NOMO-1 treated with dmso at 0.1 percent for 144 hours (cell line): ENCODE measurements around the gene C10orf95.
"Not testable (repeated sequence)": the region's sequence is repeated elsewhere in the genome, so short reads cannot be mapped to it uniquely, and the experiment has no call there.

Experiments
- DNase-seq: peaks from one replicate; lab custom pipeline; 2025; ENCODE audit not compliant: unreplicated experiment; lab: John Stamatoyannopoulos, UW

Gene C10orf95, protein sequence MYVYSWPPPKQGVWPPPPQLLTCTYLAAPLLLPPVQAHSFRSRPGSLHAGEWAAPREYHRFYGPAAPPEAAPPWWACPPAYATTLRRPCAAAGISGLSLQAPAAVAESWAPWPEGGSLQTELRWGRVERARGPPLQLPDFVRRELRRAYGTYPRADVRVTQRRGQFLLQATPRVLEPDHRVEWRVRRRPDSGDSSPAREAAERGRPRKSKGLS

DNA sequence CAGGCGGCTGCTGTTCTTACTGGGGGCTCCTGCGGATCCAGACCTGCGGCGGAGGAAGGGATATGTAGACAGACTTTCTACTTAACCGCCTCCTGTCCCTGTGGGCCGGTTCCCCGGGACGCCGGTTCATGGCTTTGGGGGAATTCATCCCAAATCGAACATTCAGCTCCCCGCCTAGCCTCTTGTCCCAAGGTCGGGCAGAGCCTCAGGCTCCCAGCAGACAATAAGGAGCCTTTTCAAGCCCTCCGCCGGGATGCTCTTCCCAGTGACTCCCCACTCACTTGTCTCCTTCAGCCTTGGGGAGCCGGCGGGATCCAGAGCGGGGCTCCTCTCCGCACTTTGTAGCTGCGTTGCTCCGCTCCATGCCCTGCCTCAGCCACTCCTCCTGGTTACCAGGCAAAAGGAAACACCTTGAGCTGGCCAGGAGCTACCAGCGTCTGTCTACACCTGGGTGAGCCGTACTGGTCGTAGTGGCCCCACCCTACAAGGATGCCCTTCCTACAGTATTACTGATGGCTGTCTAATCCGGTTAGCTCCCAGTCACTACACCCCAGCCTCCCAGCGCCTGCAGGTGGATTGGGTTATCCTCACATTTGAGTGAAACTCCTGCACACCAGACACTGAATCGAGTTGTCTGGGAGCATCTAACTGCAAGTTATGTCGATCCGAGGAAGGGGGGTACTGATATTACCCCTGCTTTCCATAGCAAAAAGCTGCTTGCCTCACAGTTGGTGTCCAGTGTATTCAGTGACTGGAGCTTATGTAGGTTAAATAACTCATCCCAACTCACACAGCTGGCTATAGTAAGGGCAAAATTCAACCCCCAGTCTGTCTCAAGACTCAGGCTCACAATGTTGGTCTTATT is at the start of gene C10orf95:
Gene C10orf95 (minus strand): TSS at position 439 of the 865 bp plus-strand sequence. CDS start 450 bp downstream, outside the sequence.
- DNase-seq, result no peak

DNA sequence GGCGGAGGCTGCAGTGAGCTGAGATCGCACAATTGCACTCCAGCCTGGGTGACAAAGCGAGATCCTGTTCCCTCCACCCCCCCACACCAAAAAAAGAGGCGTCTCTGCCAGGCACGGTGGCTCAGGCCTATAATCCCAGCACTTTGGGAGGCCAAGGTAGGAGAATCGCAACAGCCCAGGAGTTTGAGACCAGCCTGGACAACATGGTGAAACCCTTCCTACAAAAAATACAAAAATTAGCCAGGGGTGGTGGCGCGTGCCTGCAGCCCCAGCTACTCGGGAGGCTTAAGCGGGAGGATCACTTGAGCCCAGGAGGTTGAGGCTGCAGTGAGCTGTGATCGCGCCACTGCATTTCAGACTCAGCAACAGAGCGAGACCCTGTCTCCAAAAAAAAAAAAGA is 49.3 kb upstream of the C10orf95 start:
- DNase-seq, result not testable (repeated sequence)

DNA sequence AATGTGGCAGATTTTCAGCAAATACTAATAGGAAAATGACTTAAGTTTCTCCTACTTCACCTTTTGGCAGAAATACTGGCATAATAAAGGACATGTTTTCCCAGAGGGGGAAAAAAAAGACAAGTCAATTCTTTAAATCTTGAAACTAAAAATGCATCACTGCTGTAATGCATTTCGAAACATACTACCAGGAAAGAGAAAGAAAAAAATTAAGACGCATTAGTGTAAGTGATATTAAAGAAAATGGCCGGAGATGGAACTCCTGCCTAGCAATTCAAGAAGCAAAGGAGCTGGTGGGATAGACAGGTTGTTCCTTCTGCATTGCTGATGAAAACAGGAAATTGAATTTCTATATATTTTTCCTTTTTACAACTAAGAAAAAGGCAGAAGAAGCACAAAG is 48.0 kb upstream of the C10orf95 start:
- no peak for DNase-seq

DNA sequence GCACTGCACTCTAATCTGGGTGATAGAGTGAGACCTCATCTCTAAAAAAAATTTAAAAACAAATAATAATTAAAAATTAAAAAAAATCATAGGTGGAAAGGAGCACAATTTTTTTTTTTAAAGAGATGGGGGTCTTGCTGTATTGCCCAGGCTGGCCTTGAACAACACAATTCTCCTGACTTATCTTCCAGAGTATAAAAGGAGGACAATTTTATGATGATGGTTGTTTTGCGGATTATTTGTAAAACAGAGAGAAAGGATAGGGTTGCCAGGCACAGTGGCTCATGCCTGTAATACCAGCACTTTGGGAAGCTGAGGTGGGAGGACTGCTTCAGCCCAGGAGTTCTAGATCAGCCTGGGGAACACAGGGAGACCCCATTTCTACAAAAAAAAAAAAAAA is 46.2 kb upstream of the C10orf95 start:
- DNase-seq, result no peak

DNA sequence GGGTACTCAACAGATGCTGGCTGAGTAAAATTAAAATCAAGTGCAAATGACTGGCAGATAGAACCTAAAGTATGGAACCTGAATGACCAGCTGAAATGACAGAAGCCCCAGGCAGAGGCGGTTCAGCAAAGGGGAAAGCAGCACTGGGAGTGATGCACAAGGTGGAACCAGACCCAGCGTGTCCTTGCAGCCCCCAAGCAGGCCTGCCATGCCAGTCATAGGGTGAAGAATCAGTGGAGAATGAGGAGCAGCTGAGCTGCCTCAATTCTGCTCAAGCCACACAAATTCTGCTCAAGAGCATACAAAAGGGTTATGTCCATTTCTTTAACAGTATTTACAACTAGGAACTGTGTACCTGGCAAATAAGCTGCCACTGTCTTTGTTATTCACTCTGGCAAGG is 42.4 kb upstream of the C10orf95 start:
- DNase-seq, result no peak

DNA sequence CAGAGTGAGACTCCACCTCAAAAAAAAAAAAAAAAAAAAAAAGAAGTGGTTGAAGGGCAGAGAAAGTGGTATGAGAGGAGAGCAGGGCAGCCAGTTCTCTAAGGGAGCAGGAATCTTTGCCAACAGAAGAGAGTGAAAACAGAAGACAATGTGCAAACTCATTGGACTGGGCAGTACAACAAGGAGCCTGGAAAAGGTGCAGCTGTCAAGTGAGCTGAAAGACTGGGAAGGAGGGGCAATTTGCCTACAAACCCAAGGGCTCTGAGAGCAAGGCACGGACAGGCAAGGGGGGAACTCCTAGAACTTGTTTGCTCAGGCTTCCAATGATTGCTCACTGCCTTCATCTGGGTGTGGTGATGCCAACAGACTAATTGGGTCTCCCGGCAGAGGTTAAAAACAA is 41.6 kb upstream of the C10orf95 start:
- DNase-seq, result no peak

DNA sequence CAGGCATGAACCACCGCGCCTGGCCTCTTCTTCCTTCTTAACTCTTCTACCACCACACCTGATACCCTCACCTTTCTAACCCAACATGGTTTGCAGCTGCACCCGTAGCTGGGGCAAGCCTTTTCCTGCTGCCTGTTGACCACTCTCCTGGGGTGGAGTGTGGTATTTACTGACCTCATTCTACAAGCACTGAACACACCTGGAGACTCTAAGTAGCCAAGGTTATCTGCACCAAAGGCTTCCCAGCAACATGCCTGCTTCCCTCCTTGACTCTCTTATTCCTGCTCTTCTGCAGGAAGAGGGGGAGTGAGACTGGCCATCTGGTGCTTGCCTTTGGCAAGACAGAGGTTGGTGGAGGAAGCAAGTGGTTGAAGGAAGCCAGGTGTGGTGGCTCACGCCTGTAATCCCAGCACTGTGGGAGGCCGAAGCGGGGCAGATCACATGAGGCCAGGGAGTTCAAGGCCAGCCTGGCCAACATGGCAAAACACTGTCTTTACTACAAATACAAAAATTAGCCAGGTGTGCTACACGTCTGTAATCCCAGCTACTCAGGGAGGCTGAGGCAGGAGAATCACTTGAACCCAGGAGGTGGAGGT is 41.1 kb upstream of the C10orf95 start:
- DNase-seq, result no peak

DNA sequence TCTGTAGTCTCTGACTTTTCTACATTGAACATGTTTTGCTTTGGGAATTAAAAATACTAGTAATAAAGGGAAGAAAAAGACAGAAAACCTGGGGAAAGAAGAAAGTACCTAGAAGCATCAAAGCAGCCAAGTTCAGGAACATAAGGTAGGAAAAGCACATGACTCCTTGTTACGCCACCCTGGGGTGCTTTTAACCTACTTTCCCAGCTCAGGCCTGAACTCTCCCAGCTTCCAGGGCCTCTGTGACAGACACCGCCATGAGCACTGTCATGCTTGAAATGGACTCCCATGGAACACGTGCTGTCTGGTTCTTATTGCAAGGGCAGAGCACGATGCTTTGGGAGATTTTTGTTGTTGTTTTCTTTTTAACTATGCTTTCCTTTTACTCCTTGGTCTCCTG is 39.8 kb upstream of the C10orf95 start:
- DNase-seq, result no peak

DNA sequence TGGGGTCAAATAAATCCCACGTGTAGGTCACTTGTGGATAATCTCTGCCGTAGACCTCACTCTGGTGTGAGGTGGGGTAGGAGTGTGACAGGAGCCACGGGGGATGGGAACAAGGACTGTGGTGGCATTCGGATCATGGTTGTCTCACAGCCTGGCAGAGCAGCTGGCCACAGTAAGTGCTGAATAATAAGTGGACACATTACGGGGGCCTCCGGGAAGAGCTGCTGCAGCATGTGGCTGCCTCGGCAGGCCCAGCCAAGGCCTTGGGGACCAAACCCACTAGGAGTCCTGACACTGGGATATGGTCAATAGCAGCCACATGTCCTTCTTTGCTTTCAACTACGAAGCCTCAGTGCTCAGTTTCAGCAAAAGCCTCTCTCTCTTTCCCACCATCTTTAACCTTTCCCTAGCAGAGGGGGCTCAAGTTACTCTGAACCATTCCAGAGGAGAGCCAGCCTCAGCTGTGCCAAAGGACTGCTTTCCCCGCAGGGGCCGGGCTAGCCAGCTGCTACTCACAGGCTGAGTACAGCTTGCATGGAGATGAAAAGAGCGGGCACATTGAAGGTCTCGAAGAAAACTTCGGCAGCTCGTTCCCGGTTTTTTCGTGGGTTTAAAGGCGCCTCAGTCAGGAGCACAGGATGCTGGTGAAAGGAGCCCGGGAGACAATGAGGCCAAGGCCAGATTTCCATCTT is 33.9 kb upstream of the C10orf95 start:
- no peak for DNase-seq

DNA sequence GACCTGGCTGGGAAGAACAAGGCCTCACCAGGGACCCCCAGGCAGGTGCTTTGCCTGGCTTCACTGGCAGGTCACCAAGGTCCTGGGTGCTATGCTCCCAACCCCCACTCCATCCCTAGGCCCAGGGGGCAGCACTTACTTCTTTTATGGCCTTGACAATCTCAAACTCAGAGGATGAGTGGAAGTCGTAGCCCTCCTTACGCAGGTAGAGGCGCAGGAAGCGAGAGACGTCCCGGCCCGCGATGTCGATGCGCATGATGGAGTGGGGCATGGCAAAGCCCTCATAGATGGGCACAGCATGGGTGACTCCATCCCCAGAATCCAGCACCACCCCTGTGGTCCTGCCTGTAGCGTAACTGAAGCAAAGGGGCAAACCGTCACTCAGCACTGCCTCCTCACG is 32.7 kb upstream of the C10orf95 start:
- no peak for DNase-seq

DNA sequence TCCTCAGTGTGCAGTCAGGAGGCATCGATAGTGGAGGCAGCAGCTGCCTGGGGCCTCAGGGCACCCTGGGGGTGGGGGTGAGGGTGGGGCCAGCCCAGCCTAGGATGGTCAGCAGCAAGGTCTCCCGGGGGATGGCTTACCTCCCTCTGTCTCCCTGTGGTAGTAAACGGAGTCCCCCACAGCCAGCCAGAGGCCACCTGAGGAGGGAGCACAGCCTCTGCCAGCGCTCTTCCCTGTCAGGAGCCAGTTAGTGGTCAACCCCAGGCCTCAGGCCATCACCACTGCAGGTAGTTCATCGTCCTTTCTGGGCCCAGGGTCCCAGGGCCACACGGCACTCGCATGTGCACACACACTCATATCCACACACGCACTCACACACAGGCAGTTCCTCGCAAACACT is 29.1 kb upstream of the C10orf95 start:
- DNase-seq, result no peak

DNA sequence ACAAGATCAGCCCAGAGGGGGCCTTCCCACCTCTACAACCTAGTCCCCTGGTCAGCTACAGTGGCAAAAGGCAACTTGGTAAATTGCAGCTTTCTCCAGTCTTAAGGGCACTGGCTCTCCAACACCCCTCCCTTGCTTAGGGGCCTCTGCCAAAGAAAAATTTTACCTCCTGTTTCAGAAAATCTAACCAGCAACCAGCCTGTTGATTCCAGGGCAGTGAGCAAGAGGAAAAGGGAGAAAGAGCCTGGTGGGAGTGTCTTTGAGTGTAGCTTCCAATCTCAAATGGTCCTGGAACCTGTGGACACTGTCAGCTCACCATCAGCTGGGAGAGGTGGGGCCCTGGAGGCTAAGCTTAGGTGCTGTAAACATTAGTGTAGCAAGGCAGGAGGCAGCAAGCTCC is 28.3 kb upstream of the C10orf95 start:
- no peak for DNase-seq

DNA sequence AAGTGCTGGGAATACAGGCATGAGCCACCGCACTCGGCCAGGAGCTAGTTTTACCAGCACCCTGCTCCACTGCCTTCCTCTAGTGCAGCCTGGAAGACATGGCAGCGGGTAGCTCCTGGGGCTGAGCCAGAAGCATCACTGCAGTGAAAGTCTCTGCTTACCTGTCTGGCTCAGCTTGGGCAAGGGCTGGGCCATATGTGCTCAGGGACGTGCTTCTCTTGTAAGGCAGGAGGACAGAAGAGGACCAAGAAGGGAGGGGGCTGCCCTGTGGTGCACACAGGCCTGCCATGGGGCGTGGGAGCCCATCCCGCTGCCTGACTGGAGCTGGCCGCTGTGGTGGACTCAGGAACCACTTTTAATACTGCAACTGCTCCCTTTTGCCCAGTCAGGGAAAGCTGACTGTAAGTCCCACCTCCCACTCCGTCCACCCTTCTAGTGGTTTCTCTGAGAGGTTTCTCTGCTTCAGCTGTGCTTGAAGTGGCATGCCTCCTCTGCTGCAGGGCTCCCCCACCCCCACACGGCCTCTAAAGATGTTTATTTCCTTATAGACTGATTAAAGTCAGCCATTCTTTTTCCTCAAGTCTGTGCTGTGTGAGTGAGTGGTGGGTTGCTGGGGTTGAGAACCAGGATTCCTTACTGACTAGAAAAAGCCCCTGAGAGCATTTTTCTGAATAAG is 25.3 kb upstream of the C10orf95 start:
- no peak for DNase-seq

DNA sequence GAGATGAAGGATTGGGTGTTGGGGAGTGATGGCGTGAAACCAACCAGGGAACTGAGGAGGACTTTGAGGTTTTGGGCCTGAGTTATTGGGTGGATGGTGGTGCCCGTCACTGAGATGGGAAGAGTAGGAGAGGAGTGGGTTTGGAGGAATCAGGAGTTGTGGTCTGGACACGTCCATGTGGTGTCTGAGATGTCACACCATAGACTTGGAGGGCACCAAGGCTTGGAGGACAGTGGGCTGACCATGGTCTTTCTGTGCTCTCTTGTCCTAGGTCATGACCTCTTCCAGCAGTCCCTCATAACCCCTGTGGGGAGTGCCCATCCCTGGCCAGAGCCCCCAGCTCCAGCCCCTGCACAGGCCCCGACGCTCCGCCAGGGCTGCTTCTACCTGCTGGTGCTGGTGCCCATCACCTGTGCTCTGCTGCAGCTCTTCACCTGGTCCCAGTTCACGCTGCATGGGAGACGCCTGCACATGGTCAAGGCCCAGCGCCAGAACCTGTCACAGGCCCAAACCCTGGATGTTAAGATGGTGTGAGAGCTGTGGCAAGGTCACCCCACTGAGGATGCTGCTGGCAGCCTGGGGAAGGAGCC is 24.2 kb upstream of the C10orf95 start:
- DNase-seq, result no peak

DNA sequence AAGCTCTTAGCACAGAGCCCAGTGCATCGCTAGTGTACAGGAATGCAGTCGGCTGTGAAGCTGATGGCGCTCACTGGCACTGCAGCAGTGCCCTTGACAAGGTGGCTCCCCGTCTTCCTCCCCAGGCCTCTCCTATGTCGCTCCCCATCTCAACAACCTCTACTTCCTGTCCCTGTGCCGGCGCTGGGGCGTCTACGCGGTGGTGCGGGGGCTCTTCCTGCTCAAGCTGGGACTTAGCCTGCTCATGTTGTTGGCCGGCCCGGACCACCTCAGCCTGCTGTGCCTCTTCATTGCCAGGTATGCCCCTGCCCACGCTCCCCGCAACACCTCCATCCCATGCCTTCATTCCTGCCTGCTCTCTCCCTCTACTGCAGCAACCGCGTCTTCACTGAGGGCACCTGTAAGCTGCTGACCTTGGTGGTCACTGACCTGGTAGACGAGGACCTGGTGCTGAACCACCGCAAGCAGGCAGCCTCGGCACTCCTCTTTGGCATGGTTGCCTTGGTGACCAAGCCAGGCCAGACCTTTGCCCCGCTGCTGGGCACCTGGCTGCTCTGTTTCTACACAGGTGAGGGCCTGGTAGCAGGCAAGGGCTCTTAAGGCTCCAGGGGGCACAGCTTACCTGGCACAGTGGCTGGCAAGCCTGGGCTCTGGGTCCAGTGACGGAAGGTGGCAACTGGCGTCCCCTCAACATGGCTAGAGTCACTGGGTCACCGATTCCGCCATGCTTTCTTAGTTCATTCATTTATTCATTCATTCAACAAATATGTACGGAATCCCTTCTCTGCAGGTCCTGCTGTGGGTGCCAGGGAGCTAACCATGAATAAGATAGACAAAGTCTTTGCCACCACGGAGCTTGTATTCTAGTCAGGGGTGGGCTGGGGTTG is 22.3 kb upstream of the C10orf95 start:
- DNase-seq, result no peak

DNA sequence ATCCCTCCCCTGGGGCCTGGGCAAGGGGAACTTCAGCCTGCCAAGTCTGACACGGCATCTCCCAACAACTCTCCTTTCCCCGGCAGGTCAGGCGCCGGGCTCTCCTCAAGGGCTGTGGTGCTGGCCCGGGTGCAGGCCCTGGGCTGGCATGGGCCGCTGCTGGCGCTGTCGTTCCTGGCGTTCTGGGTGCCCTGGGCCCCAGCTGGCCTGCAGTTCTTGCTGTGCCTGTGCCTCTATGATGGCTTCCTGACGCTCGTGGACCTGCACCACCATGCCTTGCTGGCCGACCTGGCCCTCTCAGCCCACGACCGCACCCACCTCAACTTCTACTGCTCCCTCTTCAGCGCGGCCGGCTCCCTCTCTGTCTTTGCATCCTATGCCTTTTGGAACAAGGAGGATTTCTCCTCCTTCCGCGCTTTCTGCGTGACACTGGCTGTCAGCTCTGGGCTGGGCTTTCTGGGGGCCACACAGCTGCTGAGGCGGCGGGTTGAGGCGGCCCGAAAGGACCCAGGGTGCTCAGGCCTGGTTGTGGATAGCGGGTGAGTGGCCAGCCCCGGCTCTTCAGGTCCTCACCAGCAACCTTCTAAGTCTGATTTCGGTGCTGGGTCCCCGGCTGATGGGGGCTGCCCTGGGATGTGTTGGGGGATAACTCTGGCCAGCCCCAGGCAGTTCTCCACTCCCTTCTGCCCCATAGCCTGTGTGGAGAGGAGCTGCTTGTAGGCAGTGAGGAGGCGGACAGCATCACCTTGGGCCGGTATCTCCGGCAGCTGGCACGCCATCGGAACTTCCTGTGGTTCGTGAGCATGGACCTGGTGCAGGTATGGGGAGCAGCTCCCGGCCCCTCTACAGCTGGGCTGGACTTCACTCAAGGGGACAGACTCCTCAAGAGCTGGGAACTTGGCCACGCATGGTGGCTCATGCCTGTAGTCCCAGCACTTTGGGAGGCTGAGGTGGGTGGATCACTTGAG is 19.5 kb upstream of the C10orf95 start:
- no peak for DNase-seq

DNA sequence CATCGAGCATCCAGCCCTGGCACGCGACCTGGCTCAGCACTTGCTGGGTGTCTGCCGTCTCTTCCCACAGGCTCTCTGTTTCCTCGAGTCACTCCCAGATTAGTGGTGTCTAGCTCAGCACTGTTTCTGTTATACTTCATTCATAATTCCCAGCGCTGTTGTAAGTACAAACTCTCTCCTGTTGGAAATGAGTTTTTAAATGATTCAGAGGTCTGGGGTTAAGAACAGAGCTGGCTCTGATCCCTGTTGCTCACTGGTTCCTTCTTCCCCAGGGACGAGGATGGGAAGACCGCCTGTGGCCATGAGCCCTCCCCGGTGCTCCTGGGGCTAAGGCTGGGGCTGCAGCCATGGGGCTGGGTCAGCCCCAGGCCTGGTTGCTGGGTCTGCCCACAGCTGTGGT is 17.3 kb upstream of the C10orf95 start:
- no peak for DNase-seq

DNA sequence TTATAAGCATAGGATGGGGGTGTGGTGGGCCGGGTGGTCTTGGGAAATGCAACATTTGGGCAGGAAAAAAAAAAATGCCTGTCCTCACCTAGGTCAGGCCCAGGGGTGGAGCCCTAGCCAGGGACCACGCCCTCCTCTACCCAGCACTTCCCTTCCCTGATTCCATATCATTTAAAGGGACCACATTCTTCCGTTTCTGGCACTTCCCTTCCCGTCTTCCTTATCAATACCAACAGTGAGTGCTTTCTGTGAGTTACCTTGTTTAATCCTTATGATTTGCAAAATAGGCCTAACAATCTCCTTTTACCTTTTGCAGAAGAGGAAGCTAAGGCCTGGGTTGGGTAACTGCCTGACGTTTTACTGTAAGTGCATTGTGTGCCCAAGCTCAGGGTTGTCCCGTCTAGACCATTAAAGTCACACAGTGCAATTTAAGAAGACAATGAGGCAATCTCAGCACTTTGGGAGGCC is 16.7 kb upstream of the C10orf95 start:
- DNase-seq, result peak; percentile 88
